Vagina (tissue), 2 donors: ENCODE measurements around the gene VPS41.

ENCODE experiments used
- POLR2A ChIP-seq, 2 donors: fragments of 450-650 bp; IDR thresholded peaks; one replicate each; pipeline ENCODE4 v1.6.1; 2017; ENCODE audit warnings: antibody characterized with exemption in 2 of 2, mild to moderate bottlenecking in 2 of 2, moderate library complexity in 2 of 2
- POLR2AphosphoS5 ChIP-seq, 2 donors: sonication (generic); formaldehyde crosslinking; IDR thresholded peaks; one replicate each; pipeline ENCODE4 v1.9.0; 2017; ENCODE audit warnings: antibody characterized with exemption in 2 of 2, mild to moderate bottlenecking in 2 of 2, low read depth in 1 of 2; ENCODE audit not compliant: insufficient read depth in 1 of 2
- TF ChIP-seq, protein P1 (sequence below), 3 experiments: fragments of 450-650 bp in 2 of 3; fragments of 200-600 bp in 1 of 3; sonication (generic) in 1 of 3; IDR thresholded peaks; one replicate each; pipeline ENCODE4 v1.5.1; 2017 to 2019; ENCODE audit warnings: antibody characterized with exemption in 3 of 3, mild to moderate bottlenecking in 2 of 3, moderate library complexity in 2 of 3

DNA sequence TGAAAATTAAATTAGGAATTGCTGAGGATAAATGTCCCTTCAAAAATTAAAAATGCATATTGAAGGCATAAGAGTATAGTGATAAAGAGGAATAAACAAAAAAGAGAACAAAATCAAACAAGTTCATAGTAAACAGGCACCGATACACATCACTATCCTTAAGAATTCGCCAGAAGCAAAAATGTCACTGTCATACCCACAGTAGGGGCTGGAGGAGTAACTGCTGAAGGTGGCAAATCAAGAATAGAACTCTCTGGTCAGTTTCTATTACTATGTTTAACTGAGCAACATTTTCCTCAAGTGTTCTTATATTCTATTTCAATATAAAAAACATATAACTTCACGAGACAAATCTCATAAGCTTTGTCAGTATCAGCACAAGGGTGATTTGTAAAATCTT lies 84.0 kb downstream of the VPS41 start:
- TF ChIP-seq, protein P1, sequence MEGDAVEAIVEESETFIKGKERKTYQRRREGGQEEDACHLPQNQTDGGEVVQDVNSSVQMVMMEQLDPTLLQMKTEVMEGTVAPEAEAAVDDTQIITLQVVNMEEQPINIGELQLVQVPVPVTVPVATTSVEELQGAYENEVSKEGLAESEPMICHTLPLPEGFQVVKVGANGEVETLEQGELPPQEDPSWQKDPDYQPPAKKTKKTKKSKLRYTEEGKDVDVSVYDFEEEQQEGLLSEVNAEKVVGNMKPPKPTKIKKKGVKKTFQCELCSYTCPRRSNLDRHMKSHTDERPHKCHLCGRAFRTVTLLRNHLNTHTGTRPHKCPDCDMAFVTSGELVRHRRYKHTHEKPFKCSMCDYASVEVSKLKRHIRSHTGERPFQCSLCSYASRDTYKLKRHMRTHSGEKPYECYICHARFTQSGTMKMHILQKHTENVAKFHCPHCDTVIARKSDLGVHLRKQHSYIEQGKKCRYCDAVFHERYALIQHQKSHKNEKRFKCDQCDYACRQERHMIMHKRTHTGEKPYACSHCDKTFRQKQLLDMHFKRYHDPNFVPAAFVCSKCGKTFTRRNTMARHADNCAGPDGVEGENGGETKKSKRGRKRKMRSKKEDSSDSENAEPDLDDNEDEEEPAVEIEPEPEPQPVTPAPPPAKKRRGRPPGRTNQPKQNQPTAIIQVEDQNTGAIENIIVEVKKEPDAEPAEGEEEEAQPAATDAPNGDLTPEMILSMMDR (IDR thresholded peaks at IDR 0.05) = no peak
- TF ChIP-seq POLR2A (IDR thresholded peaks at IDR 0.05) (no peak), POLR2AphosphoS5 (IDR thresholded peaks at IDR 0.05; ENCODE audit: insufficient read depth in 1 of 2, low read depth in 1 of 2) (no peak)
